ENCODE measurements around the gene MMP15. TPM values are rescaled to one million over a fixed set of nuclear protein-coding genes. Genes with fewer than 3 reads are reported as not detected.

MMP15 gene
- total and polyA plus RNA-seq, 2 of the 4 experiments (the other 2 are of a cell fraction) = 0.18 to 0.56 TPM

DNA sequence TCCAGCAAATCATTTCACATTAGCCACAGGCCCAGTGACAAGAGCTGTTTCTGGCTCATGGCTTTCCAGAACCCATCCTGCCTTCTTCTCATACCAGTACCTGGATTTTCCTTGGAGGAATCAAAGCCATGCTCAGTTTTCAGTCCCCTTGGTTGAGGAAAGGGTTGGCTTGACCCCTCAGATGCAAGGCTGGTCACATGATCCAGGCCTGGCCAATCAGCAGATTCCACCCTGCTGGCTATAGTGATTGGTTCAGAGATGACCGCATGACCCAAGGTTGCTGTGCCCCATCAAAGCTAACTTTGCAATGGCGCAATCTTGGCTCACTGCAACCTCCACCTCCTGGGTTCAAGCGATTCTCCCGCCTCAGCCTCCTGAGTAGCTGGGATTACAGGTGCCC lies 45.0 kb downstream of the MMP15 start:
- Histone ChIP-seq H4K91ac (ENCODE audit: insufficient read depth, low read depth, low read length) (no peak overlapping the region), H3K18ac (ENCODE audit: low read depth, low read length) (no peak overlapping the region), H3K4me2 (ENCODE audit: low read depth, low read length) (no peak overlapping the region), H2BK120ac (ENCODE audit: low read depth, low read length) (no peak overlapping the region), H3K9me3 (ENCODE audit: control insufficient read depth, insufficient read depth, low read length) (no peaks in the 10 kb centered on the region), H3K9me1 (ENCODE audit: insufficient read depth, low read length) (no peaks in the 10 kb centered on the region), H3K4me1 (ENCODE audit: control insufficient read depth, insufficient read depth, low read length) (no peaks in the 10 kb centered on the region), H3K27me3 (ENCODE audit: control insufficient read depth, insufficient read depth, low read length) (no peaks in the 10 kb centered on the region; the same call in 1 of the 2 replicates), H3K27ac (ENCODE audit: insufficient read depth, low read length) (no peak overlapping the region), H4K20me1 (ENCODE audit: insufficient read depth, low read length) (no peaks in the 10 kb centered on the region), H4K5ac (ENCODE audit: low read depth, low read length) (no peak overlapping the region), H3K4me3 (ENCODE audit: insufficient read depth, low read depth, low read length) (no peak overlapping the region), H3K56ac (ENCODE audit: extremely low read depth, insufficient read depth, low read length) (no peak overlapping the region), H3K36me3 (ENCODE audit: control insufficient read depth, insufficient read depth, low read length) (no peaks in the 10 kb centered on the region), H2AK5ac (ENCODE audit: low read depth, low read length) (no peak overlapping the region), H2BK5ac (ENCODE audit: low read depth, low read length, poor library complexity, severe bottlenecking) (no peak overlapping the region), H2AFZ (replicated peaks; ENCODE audit: low read length, poor library complexity) (no peak overlapping the region), H3K14ac (replicated peaks; ENCODE audit: low read depth, low read length) (no peak overlapping the region), H4K8ac (ENCODE audit: low read depth in 2 of 2, low read length in 2 of 2) (no peak overlapping the region), H3K79me1 (ENCODE audit: low read depth in 1 of 2, low read length in 2 of 2) (no peaks in the 10 kb centered on the region), H3K23ac (ENCODE audit: low read depth, low read length) (no peak overlapping the region), H3K9ac (ENCODE audit: low read depth, low read length) (no peak overlapping the region), H2BK15ac (ENCODE audit: low read depth, low read length) (no peak overlapping the region), H2AK9ac (replicated peaks; ENCODE audit: low read depth, low read length, poor library complexity) (no peak overlapping the region), H2BK20ac (ENCODE audit: low read depth, low read length) (no peak overlapping the region), H3K4ac (ENCODE audit: low read depth, low read length) (no peak overlapping the region)
- ATAC-seq (ENCODE audit: low read depth) = no peak
- intact Hi-C loops (cut with micrococcal nuclease) = loop anchor here (5.0 kb wide), 1 partner anchor 597 kb away; no protein-coding TSS in a partner anchor
- no CpG with 5 or more reads among the region's 4 CpGs for WGBS, 2 experiments (ENCODE audit: extremely low coverage in 2 of 2, insufficient read length in 1 of 2)
- DNase-seq = no peak
- ChIA-PET POLR2A (ENCODE audit: unreplicated experiment) (no interaction called here), CTCF (no interaction called here)
- no TSS peak for BruUV-seq (replicated peaks)
- dilution Hi-C loops (cut with HindIII; ENCODE audit: low sequenced_read_pairs, unreplicated experiment) = no loop called here
- in situ Hi-C loops (cut with MboI; ENCODE audit: low sequenced_read_pairs) = no loop called here
- TF ChIP-seq SMC3 (IDR thresholded peaks at IDR 0.05; ENCODE audit: low read depth, low read length) = no peak
- no peak for TF ChIP-seq MAZ (IDR thresholded peaks at IDR 0.05; ENCODE audit: borderline replicate concordance, low read depth, low read length)
- no peak for TF ChIP-seq RAD21 (IDR thresholded peaks at IDR 0.05; ENCODE audit: low read length)
- no peak for TF ChIP-seq MXI1 (IDR thresholded peaks at IDR 0.05; ENCODE audit: borderline replicate concordance, low read depth, low read length)
- TF ChIP-seq NFE2L2 (IDR thresholded peaks at IDR 0.05; ENCODE audit: low read depth, low read length) = no peak
- TF ChIP-seq RCOR1 (IDR thresholded peaks at IDR 0.05; ENCODE audit: insufficient replicate concordance, low read length) = no peak
- no peak for TF ChIP-seq MAFK (IDR thresholded peaks at IDR 0.05; ENCODE audit: low read depth, low read length)
- no peak for TF ChIP-seq RFX5 (IDR thresholded peaks at IDR 0.05; ENCODE audit: low read depth, low read length)
- TF ChIP-seq, protein P1, sequence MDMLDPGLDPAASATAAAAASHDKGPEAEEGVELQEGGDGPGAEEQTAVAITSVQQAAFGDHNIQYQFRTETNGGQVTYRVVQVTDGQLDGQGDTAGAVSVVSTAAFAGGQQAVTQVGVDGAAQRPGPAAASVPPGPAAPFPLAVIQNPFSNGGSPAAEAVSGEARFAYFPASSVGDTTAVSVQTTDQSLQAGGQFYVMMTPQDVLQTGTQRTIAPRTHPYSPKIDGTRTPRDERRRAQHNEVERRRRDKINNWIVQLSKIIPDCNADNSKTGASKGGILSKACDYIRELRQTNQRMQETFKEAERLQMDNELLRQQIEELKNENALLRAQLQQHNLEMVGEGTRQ (IDR thresholded peaks at IDR 0.05; ENCODE audit: low read depth, low read length) = no peak
- no peak for TF ChIP-seq CHD1 (IDR thresholded peaks at IDR 0.05; ENCODE audit: low read depth, low read length)
- TF ChIP-seq CEBPB (IDR thresholded peaks at IDR 0.05; ENCODE audit: low read depth, low read length) = no peak
- TF ChIP-seq BHLHE40 (IDR thresholded peaks at IDR 0.05; ENCODE audit: low read depth, low read length) = no peak
- TF ChIP-seq, protein P2, sequence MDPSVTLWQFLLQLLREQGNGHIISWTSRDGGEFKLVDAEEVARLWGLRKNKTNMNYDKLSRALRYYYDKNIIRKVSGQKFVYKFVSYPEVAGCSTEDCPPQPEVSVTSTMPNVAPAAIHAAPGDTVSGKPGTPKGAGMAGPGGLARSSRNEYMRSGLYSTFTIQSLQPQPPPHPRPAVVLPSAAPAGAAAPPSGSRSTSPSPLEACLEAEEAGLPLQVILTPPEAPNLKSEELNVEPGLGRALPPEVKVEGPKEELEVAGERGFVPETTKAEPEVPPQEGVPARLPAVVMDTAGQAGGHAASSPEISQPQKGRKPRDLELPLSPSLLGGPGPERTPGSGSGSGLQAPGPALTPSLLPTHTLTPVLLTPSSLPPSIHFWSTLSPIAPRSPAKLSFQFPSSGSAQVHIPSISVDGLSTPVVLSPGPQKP (IDR thresholded peaks at IDR 0.05; ENCODE audit: borderline replicate concordance, low read depth, low read length) = no peak
- no peak for TF ChIP-seq POLR2A (IDR thresholded peaks at IDR 0.05; ENCODE audit: low read depth, low read length)
- TF ChIP-seq FOS (IDR thresholded peaks at IDR 0.05; ENCODE audit: low read depth, low read length) = no peak
- TF ChIP-seq, protein P3, sequence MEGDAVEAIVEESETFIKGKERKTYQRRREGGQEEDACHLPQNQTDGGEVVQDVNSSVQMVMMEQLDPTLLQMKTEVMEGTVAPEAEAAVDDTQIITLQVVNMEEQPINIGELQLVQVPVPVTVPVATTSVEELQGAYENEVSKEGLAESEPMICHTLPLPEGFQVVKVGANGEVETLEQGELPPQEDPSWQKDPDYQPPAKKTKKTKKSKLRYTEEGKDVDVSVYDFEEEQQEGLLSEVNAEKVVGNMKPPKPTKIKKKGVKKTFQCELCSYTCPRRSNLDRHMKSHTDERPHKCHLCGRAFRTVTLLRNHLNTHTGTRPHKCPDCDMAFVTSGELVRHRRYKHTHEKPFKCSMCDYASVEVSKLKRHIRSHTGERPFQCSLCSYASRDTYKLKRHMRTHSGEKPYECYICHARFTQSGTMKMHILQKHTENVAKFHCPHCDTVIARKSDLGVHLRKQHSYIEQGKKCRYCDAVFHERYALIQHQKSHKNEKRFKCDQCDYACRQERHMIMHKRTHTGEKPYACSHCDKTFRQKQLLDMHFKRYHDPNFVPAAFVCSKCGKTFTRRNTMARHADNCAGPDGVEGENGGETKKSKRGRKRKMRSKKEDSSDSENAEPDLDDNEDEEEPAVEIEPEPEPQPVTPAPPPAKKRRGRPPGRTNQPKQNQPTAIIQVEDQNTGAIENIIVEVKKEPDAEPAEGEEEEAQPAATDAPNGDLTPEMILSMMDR (conservative IDR thresholded peaks at IDR 0.05; ENCODE audit: low read depth, low read length) = no peak

Data from IMR-90 (cell line).